ENCODE measurements around the gene ARID5B.

Gene ARID5B

GRCh38 chr10:62048919-62049623 is 147.6 kb downstream of the ARID5B start (continued):
- TF ChIP-seq ZNF292 (tag by site-specific recombination; IDR thresholded peaks at IDR 0.05; ENCODE audit: borderline replicate concordance, low read depth), result no peak
- no peak for TF ChIP-seq ZSCAN18 (tag by site-specific recombination; IDR thresholded peaks at IDR 0.05)
- TF ChIP-seq KLF16 (tag by site-specific recombination; IDR thresholded peaks at IDR 0.05), result no peak
- TF ChIP-seq ZFP41 (tag by site-specific recombination; IDR thresholded peaks at IDR 0.05; ENCODE audit: borderline replicate concordance), result no peak
- no peak for TF ChIP-seq REPIN1 (tag by site-specific recombination; IDR thresholded peaks at IDR 0.05; ENCODE audit: low read depth)
- peak; percentile 85 for TF ChIP-seq EGR2 (tag by site-specific recombination; IDR thresholded peaks at IDR 0.05; ENCODE audit: low read depth)
- TF ChIP-seq BCL6B (tag by site-specific recombination; IDR thresholded peaks at IDR 0.05), result no peak
- no peak for TF ChIP-seq GLI4 (tag by site-specific recombination; IDR thresholded peaks at IDR 0.05)
- TF ChIP-seq KLF7 (tag by site-specific recombination; IDR thresholded peaks at IDR 0.05; ENCODE audit: borderline replicate concordance), result no peak
- no peak for TF ChIP-seq ZNF23 (tag by site-specific recombination; IDR thresholded peaks at IDR 0.05; ENCODE audit: borderline replicate concordance)
- TF ChIP-seq, protein P1, sequence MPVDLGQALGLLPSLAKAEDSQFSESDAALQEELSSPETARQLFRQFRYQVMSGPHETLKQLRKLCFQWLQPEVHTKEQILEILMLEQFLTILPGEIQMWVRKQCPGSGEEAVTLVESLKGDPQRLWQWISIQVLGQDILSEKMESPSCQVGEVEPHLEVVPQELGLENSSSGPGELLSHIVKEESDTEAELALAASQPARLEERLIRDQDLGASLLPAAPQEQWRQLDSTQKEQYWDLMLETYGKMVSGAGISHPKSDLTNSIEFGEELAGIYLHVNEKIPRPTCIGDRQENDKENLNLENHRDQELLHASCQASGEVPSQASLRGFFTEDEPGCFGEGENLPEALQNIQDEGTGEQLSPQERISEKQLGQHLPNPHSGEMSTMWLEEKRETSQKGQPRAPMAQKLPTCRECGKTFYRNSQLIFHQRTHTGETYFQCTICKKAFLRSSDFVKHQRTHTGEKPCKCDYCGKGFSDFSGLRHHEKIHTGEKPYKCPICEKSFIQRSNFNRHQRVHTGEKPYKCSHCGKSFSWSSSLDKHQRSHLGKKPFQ (tag by site-specific recombination; IDR thresholded peaks at IDR 0.05), result no peak
- peak; percentile 82; the same call in 1 of the 2 replicates for TF ChIP-seq ZNF660 (tag by site-specific recombination; IDR thresholded peaks at IDR 0.05)
- TF ChIP-seq ZNF585B (tag by site-specific recombination; IDR thresholded peaks at IDR 0.05), result no peak
- TF ChIP-seq SP2 (tag by site-specific recombination; IDR thresholded peaks at IDR 0.05), result peak; percentile 49
- no peak for TF ChIP-seq SCRT2 (tag by site-specific recombination; IDR thresholded peaks at IDR 0.05)
- no peak for TF ChIP-seq ZNF549 (tag by site-specific recombination; IDR thresholded peaks at IDR 0.05)
- no peak for TF ChIP-seq MEIS1 (CRISPR knock-in tag; IDR thresholded peaks at IDR 0.05; ENCODE audit: borderline replicate concordance)
- TF ChIP-seq ZNF391 (tag by site-specific recombination; IDR thresholded peaks at IDR 0.05; ENCODE audit: borderline replicate concordance, low read depth), result no peak
- peak; percentile 49; the same call in 1 of the 2 replicates for TF ChIP-seq KLF8 (tag by site-specific recombination; IDR thresholded peaks at IDR 0.05)
- TF ChIP-seq ZNF341 (tag by site-specific recombination; IDR thresholded peaks at IDR 0.05; ENCODE audit: low read depth), result peak; percentile 90
- peak; percentile 99 for TF ChIP-seq ZBTB17 (tag by site-specific recombination; IDR thresholded peaks at IDR 0.05)
- no peak for TF ChIP-seq ZNF248 (tag by site-specific recombination; IDR thresholded peaks at IDR 0.05)
- no peak; the same call in 1 of the 2 replicates for TF ChIP-seq KLF10 (tag by site-specific recombination; IDR thresholded peaks at IDR 0.05)
- TF ChIP-seq KLF9 (tag by site-specific recombination; IDR thresholded peaks at IDR 0.05; ENCODE audit: low read depth), result no peak
- TF ChIP-seq ZNF223 (tag by site-specific recombination; IDR thresholded peaks at IDR 0.05), result no peak
- TF ChIP-seq, protein P2, sequence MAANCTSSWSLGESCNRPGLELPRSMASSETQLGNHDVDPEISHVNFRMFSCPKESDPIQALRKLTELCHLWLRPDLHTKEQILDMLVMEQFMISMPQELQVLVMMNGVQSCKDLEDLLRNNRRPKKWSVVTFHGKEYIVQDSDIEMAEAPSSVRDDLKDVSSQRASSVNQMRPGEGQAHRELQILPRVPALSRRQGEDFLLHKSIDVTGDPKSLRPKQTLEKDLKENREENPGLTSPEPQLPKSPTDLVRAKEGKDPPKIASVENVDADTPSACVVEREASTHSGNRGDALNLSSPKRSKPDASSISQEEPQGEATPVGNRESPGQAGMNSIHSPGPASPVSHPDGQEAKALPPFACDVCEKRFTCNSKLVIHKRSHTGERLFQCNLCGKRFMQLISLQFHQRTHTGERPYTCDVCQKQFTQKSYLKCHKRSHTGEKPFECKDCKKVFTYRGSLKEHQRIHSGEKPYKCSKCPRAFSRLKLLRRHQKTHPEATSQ (tag by site-specific recombination; IDR thresholded peaks at IDR 0.05), result 0 out of 2 replicates have a peak, but pooled peaks have one; percentile 70
- peak; percentile 8; the same call in 1 of the 2 replicates for TF ChIP-seq TCF7L2 (IDR thresholded peaks at IDR 0.05; ENCODE audit: borderline replicate concordance, low read depth, low read length)
- peak; percentile 88 for TF ChIP-seq ZFHX2 (tag by site-specific recombination; conservative IDR thresholded peaks at IDR 0.05)
- no peak for TF ChIP-seq ZBTB10 (tag by site-specific recombination; IDR thresholded peaks at IDR 0.05)

Data from HEK293 (cell line).